Activated naive CD4-positive, alpha-beta T cell (primary cell): ENCODE results near the gene EXOC6.
"Not testable (repeated sequence)": the region's sequence is repeated elsewhere in the genome, so short reads cannot be mapped to it uniquely, and the experiment has no call there.

Experiments used
- DNase-seq, 4 experiments: peaks; one replicate each; lab custom pipeline; 2025; lab: John Stamatoyannopoulos, UW

EXOC6 gene

GRCh38 chr10:92880233-92880861 is 32.0 kb downstream of the EXOC6 start:
- no peak for DNase-seq

GRCh38 chr10:92880917-92881316 is 32.6 kb downstream of the EXOC6 start:
- no peak for DNase-seq

GRCh38 chr10:92886334-92886961 is 38.1 kb downstream of the EXOC6 start:
- no peak for DNase-seq

- no peak for DNase-seq
Measured at GRCh38 chr10:92890471-92890870, 42.2 kb downstream of the EXOC6 start.

- DNase-seq: no peak
Measured at GRCh38 chr10:92891885-92892690, 43.8 kb downstream of the EXOC6 start.

- DNase-seq: no peak
Measured at GRCh38 chr10:92892691-92893054, 44.4 kb downstream of the EXOC6 start.

GRCh38 chr10:92894081-92894655 is 45.8 kb downstream of the EXOC6 start:
- DNase-seq: no peak

- no peak for DNase-seq
Measured at GRCh38 chr10:92897916-92898315, 49.6 kb downstream of the EXOC6 start.

- no peak for DNase-seq
Measured at GRCh38 chr10:92901819-92902251, 53.5 kb downstream of the EXOC6 start.

- no peak for DNase-seq
Measured at GRCh38 chr10:92903633-92904032, 55.3 kb downstream of the EXOC6 start.

GRCh38 chr10:92907280-92907679 is 59.0 kb downstream of the EXOC6 start:
- no peak for DNase-seq

- not testable (repeated sequence) for DNase-seq
Measured at GRCh38 chr10:92912631-92913030, 64.3 kb downstream of the EXOC6 start.

- DNase-seq: no peak
Measured at GRCh38 chr10:92913973-92914372, 65.7 kb downstream of the EXOC6 start.

GRCh38 chr10:92914478-92915325 is 66.4 kb downstream of the EXOC6 start:
- peak in 1 of 4 experiments; percentile 11 for DNase-seq

GRCh38 chr10:92915892-92916291 is 67.6 kb downstream of the EXOC6 start:
- no peak for DNase-seq

GRCh38 chr10:92916433-92916832 is 68.1 kb downstream of the EXOC6 start:
- no peak for DNase-seq

- DNase-seq: no peak
Measured at GRCh38 chr10:92918603-92919002, 70.3 kb downstream of the EXOC6 start.

GRCh38 chr10:92920866-92921265 is 72.5 kb downstream of the EXOC6 start:
- no peak for DNase-seq

- no peak for DNase-seq
Measured at GRCh38 chr10:92923416-92923815, 75.1 kb downstream of the EXOC6 start.

GRCh38 chr10:92929896-92930295 is 81.6 kb downstream of the EXOC6 start:
- DNase-seq: no peak

- DNase-seq: no peak
Measured at GRCh38 chr10:92931597-92931996, 83.3 kb downstream of the EXOC6 start.

GRCh38 chr10:92937876-92938275 is 89.6 kb downstream of the EXOC6 start:
- DNase-seq: no peak
